ENCODE measurements around the gene EEF1A2.

EEF1A2 gene

DNA sequence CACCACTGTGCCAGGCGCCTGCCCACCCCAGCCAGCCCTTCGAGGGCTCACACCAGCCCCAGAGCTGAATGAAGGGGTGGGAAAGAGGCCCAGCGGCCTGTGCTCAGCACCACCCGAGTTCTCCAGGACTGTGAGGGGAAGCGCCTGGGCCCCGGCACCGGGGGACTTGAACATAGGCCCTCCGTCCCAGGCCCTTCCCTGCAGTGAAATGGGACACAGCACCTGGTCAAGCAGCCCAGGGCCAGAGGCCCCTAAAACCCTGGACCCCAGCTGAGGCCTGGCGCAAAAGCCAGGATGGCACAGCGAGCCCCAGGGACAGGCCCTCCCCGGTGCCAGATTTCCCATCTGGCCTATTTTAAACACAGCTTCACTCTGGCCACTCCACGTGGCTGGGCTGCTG, 30.5 kb downstream of the EEF1A2 start:
- no peaks in the 10 kb centered on the region for H3K79me2 ChIP-seq (ENCODE audit: insufficient read depth, low read length)
- no peak overlapping the region for H3K27ac ChIP-seq (ENCODE audit: low read depth, low read length, poor library complexity, severe bottlenecking)
- no peak overlapping the region for H3K4me2 ChIP-seq (ENCODE audit: low read length)
- no peaks in the 10 kb centered on the region for H3K9me3 ChIP-seq (ENCODE audit: low read length)
- H3K4me3 ChIP-seq (ENCODE audit: low read depth, low read length, poor library complexity, severe bottlenecking), result no peak overlapping the region
- H3K36me3 ChIP-seq (ENCODE audit: insufficient read depth, low read length), result no peaks in the 10 kb centered on the region
- no peak overlapping the region for H3K9ac ChIP-seq (ENCODE audit: low read length)
- H4K20me1 ChIP-seq (ENCODE audit: insufficient read depth, low read length), result no peaks in the 10 kb centered on the region
- H2AFZ ChIP-seq (ENCODE audit: low read length), result no peak overlapping the region
- peaks cover 8% of the 10 kb centered on the region; the same call in 1 of the 2 replicates for H3K27me3 ChIP-seq (ENCODE audit: insufficient read depth, low read length)
- TF ChIP-seq, protein P1, sequence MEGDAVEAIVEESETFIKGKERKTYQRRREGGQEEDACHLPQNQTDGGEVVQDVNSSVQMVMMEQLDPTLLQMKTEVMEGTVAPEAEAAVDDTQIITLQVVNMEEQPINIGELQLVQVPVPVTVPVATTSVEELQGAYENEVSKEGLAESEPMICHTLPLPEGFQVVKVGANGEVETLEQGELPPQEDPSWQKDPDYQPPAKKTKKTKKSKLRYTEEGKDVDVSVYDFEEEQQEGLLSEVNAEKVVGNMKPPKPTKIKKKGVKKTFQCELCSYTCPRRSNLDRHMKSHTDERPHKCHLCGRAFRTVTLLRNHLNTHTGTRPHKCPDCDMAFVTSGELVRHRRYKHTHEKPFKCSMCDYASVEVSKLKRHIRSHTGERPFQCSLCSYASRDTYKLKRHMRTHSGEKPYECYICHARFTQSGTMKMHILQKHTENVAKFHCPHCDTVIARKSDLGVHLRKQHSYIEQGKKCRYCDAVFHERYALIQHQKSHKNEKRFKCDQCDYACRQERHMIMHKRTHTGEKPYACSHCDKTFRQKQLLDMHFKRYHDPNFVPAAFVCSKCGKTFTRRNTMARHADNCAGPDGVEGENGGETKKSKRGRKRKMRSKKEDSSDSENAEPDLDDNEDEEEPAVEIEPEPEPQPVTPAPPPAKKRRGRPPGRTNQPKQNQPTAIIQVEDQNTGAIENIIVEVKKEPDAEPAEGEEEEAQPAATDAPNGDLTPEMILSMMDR (IDR thresholded peaks at IDR 0.05; ENCODE audit: low read length), result no peak
- TF ChIP-seq EZH2 (IDR thresholded peaks at IDR 0.05; ENCODE audit: borderline replicate concordance, low read length), result no peak
- H3K4me1 ChIP-seq (ENCODE audit: insufficient read depth, low read length, severe bottlenecking), result no peaks in the 10 kb centered on the region
- H3K9me2 ChIP-seq (ENCODE audit: low read depth, low read length), result no peaks in the 10 kb centered on the region
- H3F3A ChIP-seq (ENCODE audit: insufficient read depth, low read length), result no peaks in the 10 kb centered on the region

DNA sequence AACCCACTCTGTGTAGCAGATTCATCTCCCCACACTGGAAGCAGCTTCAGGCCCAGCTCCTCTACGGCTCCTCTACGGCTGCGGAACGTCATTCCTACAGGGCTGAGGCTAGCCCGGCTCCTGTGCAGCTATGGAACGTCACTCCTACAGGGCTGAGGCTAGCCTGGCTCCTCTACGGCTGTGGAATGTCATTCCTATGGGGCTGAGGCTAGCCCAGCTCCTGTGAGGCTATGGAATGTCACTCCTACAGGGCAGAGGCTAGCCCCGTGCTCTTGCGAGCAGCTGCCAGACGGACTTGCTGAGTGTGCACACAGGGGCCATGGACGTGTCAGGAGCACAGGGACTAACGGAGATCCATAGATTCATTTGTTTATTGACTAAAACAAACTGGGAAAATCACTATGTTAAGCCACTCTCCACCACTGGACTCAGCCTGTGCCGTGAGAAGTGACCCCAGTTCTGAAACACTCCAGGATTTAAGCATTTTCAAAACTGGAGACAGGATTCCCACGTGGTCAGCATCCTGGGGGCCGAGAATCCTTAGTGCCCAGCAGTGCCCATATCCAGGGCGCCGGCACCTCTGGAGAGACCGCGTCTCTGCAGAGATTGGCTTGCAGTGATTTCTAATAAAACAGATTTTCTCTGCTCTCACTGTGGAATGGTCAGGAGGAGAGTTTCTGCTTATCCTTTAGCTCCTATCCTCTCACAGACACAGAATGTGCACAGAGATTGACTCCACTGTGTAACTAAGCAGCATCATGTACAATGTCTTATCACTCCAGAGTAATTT, 31.4 kb downstream of the EEF1A2 start:
- H2AFZ ChIP-seq (ENCODE audit: low read length), result no peak overlapping the region
- H3K27me3 ChIP-seq (ENCODE audit: insufficient read depth, low read length), result peaks cover 8% of the 10 kb centered on the region; the same call in 1 of the 2 replicates
- no peak for TF ChIP-seq EZH2 (IDR thresholded peaks at IDR 0.05; ENCODE audit: borderline replicate concordance, low read length)
- TF ChIP-seq, protein P1 (IDR thresholded peaks at IDR 0.05; ENCODE audit: low read length), result no peak
- no peaks in the 10 kb centered on the region for H3F3A ChIP-seq (ENCODE audit: insufficient read depth, low read length)
- no peaks in the 10 kb centered on the region for H4K20me1 ChIP-seq (ENCODE audit: insufficient read depth, low read length)
- no peaks in the 10 kb centered on the region for H3K4me1 ChIP-seq (ENCODE audit: insufficient read depth, low read length, severe bottlenecking)
- no peaks in the 10 kb centered on the region for H3K9me3 ChIP-seq (ENCODE audit: low read length)
- H3K79me2 ChIP-seq (ENCODE audit: insufficient read depth, low read length), result no peaks in the 10 kb centered on the region
- no peak overlapping the region for H3K4me2 ChIP-seq (ENCODE audit: low read length)
- no peaks in the 10 kb centered on the region for H3K9me2 ChIP-seq (ENCODE audit: low read depth, low read length)
- no peaks in the 10 kb centered on the region for H3K36me3 ChIP-seq (ENCODE audit: insufficient read depth, low read length)
- H3K4me3 ChIP-seq (ENCODE audit: low read depth, low read length, poor library complexity, severe bottlenecking), result no peak overlapping the region
- H3K27ac ChIP-seq (ENCODE audit: low read depth, low read length, poor library complexity, severe bottlenecking), result no peak overlapping the region
- no peak overlapping the region for H3K9ac ChIP-seq (ENCODE audit: low read length)

DNA sequence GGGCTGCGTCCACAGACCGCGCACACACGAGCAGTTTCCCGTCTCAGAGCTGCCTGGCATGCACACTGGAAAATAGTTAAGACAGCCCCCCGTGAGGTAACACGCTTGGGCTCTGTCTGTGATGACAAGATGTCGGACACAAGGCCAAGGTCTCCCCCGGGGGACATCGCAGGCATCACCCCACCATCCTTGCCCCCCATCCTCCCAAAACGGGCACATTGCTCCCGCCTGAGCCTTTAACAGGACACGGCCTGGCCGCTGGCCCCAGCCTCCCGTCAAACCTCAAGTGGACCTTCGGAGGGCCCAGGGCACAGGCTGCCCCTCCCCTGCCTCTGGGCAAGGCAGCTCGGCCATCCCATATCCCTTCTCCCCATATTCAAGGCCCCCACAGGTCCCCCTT, 32.0 kb downstream of the EEF1A2 start:
- no peak overlapping the region for H3K9ac ChIP-seq (ENCODE audit: low read length)
- no peak overlapping the region for H3K4me3 ChIP-seq (ENCODE audit: low read depth, low read length, poor library complexity, severe bottlenecking)
- no peak overlapping the region for H3K27ac ChIP-seq (ENCODE audit: low read depth, low read length, poor library complexity, severe bottlenecking)
- H3F3A ChIP-seq (ENCODE audit: insufficient read depth, low read length), result no peaks in the 10 kb centered on the region
- no peaks in the 10 kb centered on the region for H3K4me1 ChIP-seq (ENCODE audit: insufficient read depth, low read length, severe bottlenecking)
- H3K79me2 ChIP-seq (ENCODE audit: insufficient read depth, low read length), result no peaks in the 10 kb centered on the region
- no peaks in the 10 kb centered on the region for H3K36me3 ChIP-seq (ENCODE audit: insufficient read depth, low read length)
- TF ChIP-seq EZH2 (IDR thresholded peaks at IDR 0.05; ENCODE audit: borderline replicate concordance, low read length), result no peak
- H3K9me3 ChIP-seq (ENCODE audit: low read length), result no peaks in the 10 kb centered on the region
- no peaks in the 10 kb centered on the region for H3K9me2 ChIP-seq (ENCODE audit: low read depth, low read length)
- H3K4me2 ChIP-seq (ENCODE audit: low read length), result no peak overlapping the region
- H3K27me3 ChIP-seq (ENCODE audit: insufficient read depth, low read length), result peaks cover 8% of the 10 kb centered on the region; the same call in 1 of the 2 replicates
- no peak overlapping the region for H2AFZ ChIP-seq (ENCODE audit: low read length)
- no peaks in the 10 kb centered on the region for H4K20me1 ChIP-seq (ENCODE audit: insufficient read depth, low read length)

All from OCI-LY1 (cell line).